CD4-positive, alpha-beta memory T cell (primary cell): ENCODE measurements around the gene HOXA13. TPM values are rescaled to one million over a fixed set of nuclear protein-coding genes. Genes with fewer than 3 reads are reported as not detected.

Source experiments
- CTCF ChIA-PET: fragments of 350-600 bp; sonication (Branson Sonifier 250); formaldehyde crosslinking; loops from one replicate; lab custom pipeline; 2021; ENCODE audit warnings: inconsistent platforms; ENCODE audit not compliant: partially characterized antibody; lab: Charles Lee
- POLR2A ChIA-PET: fragments of 350-600 bp; sonication (Branson Sonifier 250); formaldehyde crosslinking; loops from one replicate; lab custom pipeline; 2021; ENCODE audit not compliant: partially characterized antibody; lab: Charles Lee
- DNase-seq, 5 donors: peaks; one replicate each; pipeline versions ENCODE4 v3.0.0 to v3.0.0-alpha.2; 2020 to 2022; ENCODE audit warnings: mixed read lengths in 1 of 5
- H3K27ac ChIP-seq: one replicate; pipeline ENCODE4 v1.7.0; 2013; ENCODE audit warnings: low read depth, low read length
- H3K27me3 ChIP-seq: 2 replicates; pipeline ENCODE4 v1.7.0; 2013; ENCODE audit warnings: mild to moderate bottlenecking, low read length, moderate library complexity; ENCODE audit not compliant: insufficient read depth
- H3K36me3 ChIP-seq: 2 replicates; pipeline ENCODE4 v1.7.0; 2013; ENCODE audit warnings: mild to moderate bottlenecking, low read length, moderate library complexity; ENCODE audit not compliant: insufficient read depth
- H3K4me1 ChIP-seq: 2 replicates; pipeline ENCODE4 v1.7.0; 2013; ENCODE audit warnings: mild to moderate bottlenecking, low read length, moderate library complexity; ENCODE audit not compliant: insufficient read depth
- H3K4me3 ChIP-seq, 2 donors: one replicate each; pipeline ENCODE4 v1.7.0; 2013; ENCODE audit warnings: low read length in 2 of 2, mild to moderate bottlenecking in 1 of 2
- H3K9me3 ChIP-seq, 2 donors: one replicate each; pipeline ENCODE4 v1.7.0; 2013; ENCODE audit warnings: low read length in 2 of 2, control low read depth in 1 of 2; ENCODE audit not compliant: control insufficient read depth in 1 of 2
- H3K27ac Mint-ChIP-seq, 7 donors: one replicate each; pipeline ENCODE4 v1.8.0; 2020 to 2021; ENCODE audit warnings: mixed read lengths in 7 of 7, mild to moderate bottlenecking in 6 of 7, inconsistent platforms in 3 of 7, moderate library complexity in 3 of 7
- H3K27me3 Mint-ChIP-seq, 2 donors: one replicate each; pipeline ENCODE4 v1.8.0; 2020 to 2021; ENCODE audit warnings: mixed read lengths in 2 of 2
- H3K36me3 Mint-ChIP-seq, 2 donors: one replicate each; pipeline ENCODE4 v1.8.0; 2020 to 2021; ENCODE audit warnings: mixed read lengths in 2 of 2, inconsistent platforms in 1 of 2, mild to moderate bottlenecking in 1 of 2
- H3K4me1 Mint-ChIP-seq, 4 donors: one replicate each; pipeline ENCODE4 v1.8.0; 2020 to 2021; ENCODE audit warnings: mixed read lengths in 4 of 4, mild to moderate bottlenecking in 1 of 4
- H3K4me3 Mint-ChIP-seq, 8 donors: one replicate each; pipeline ENCODE4 v1.8.0; 2020 to 2021; ENCODE audit warnings: mixed read lengths in 8 of 8, mild to moderate bottlenecking in 7 of 8, moderate library complexity in 6 of 8, inconsistent platforms in 3 of 8
- H3K9me3 Mint-ChIP-seq, 8 donors: one replicate each; pipeline ENCODE4 v1.8.0; 2020 to 2021; ENCODE audit warnings: mixed read lengths in 8 of 8, mild to moderate bottlenecking in 5 of 8, inconsistent platforms in 3 of 8, moderate library complexity in 1 of 8
- intact Hi-C: fragments of 100-400 bp; cut with micrococcal nuclease; formaldehyde crosslinking; loops from one replicate; pipeline ENCODE4 v1.15.1; 2023
- polyA plus RNA-seq, 2 donors: library from polyadenylated mRNA; unstranded; fragments of 300-500 nt; fragmentation: Illumina TruSeq; gene quantifications; one replicate each; pipeline ENCODE4 v1.2.3, GENCODE V29; 2021
- total RNA-seq, 2 experiments: library from RNA; stranded (reverse); gene quantifications; one replicate each; pipeline ENCODE4 v1.2.3, GENCODE V29; 2021

Gene HOXA13
- not detected for total RNA-seq
- polyA plus RNA-seq: not detected

- peak within 1 kb of the TSS; percentile 67 to 91 (median 81) for H3K4me3 Mint-ChIP-seq
- Histone ChIP-seq H3K4me3 (no peak within 1 kb of the TSS), H3K27me3 (peaks cover 74% of the 10 kb centered on the region), H3K27ac (no peak within 1 kb of the TSS), H3K4me1 (peaks cover 36% of the 10 kb centered on the region), H3K9me3 (no peaks in the 10 kb centered on the region), H3K36me3 (no peaks in the 10 kb centered on the region)
- POLR2A ChIA-PET: interaction anchor here (1.9 kb wide), 1 partner anchor 12 kb away, joined by 7 read pairs; no protein-coding TSS in a partner anchor
- CTCF ChIA-PET: interaction anchor here (0.8 to 1.5 kb wide), 2 partner anchors 20 to 21 kb away, joined by 3 to 5 read pairs; no protein-coding TSS in a partner anchor
- peaks cover 27 to 54% (median 34%) of the 10 kb centered on the region in 4 donors for H3K4me1 Mint-ChIP-seq
- peaks cover 70 to 77% of the 10 kb centered on the region in 2 donors for H3K27me3 Mint-ChIP-seq
- H3K9me3 Mint-ChIP-seq: peaks cover 0 to 9% (median 2%) of the 10 kb centered on the region in 8 donors
- DNase-seq: peak in 1 of 5 donors; percentile 24
- H3K27ac Mint-ChIP-seq: peak within 1 kb of the TSS in 5 of 7 donors; percentile 48 to 87 (median 69)
- no peaks in the 10 kb centered on the region for H3K36me3 Mint-ChIP-seq
- intact Hi-C loops: loop anchor here (5.0 to 10.0 kb wide), 2 partner anchors 462 to 975 kb away; partner anchors contain the start of gene HIBADH
Measured at GRCh38 chr7:27199849-27200760, at the start of gene HOXA13. HOXA13 (minus strand) TSS chr7:27200091; CDS start chr7:27200077, 14 bp downstream.

GRCh38 chr7:27248911-27249723 is 49.2 kb upstream of the HOXA13 start:
- Histone ChIP-seq H3K27ac (no peak overlapping the region), H3K27me3 (peaks cover 61% of the 10 kb centered on the region), H3K4me1 (no peaks in the 10 kb centered on the region), H3K4me3 (no peak overlapping the region), H3K9me3 (no peaks in the 10 kb centered on the region), H3K36me3 (no peaks in the 10 kb centered on the region)
- ChIA-PET POLR2A (no interaction called here), CTCF (no interaction called here)
- intact Hi-C loops: no loop called here
- H3K4me3 Mint-ChIP-seq: no peak overlapping the region
- DNase-seq: no peak
- H3K9me3 Mint-ChIP-seq: peaks cover 0 to 2% (median 0%) of the 10 kb centered on the region in 8 donors
- H3K27me3 Mint-ChIP-seq: peaks cover 66 to 68% of the 10 kb centered on the region in 2 donors
- H3K4me1 Mint-ChIP-seq: peaks cover 10 to 37% (median 19%) of the 10 kb centered on the region in 4 donors
- peak overlapping the region in 1 of 7 donors; percentile 62 for H3K27ac Mint-ChIP-seq
- H3K36me3 Mint-ChIP-seq: no peaks in the 10 kb centered on the region

GRCh38 chr7:27248427-27248806 is 48.5 kb upstream of the HOXA13 start:
- H3K4me1 ChIP-seq: no peaks in the 10 kb centered on the region
- CTCF ChIA-PET: no interaction called here
- no peaks in the 10 kb centered on the region for H3K36me3 ChIP-seq
- H3K27ac ChIP-seq: no peak overlapping the region
- Mint-ChIP-seq H3K27me3 (peaks cover 65 to 72% of the 10 kb centered on the region in 2 donors), H3K9me3 (peaks cover 0 to 2% (median 0%) of the 10 kb centered on the region in 8 donors), H3K36me3 (no peaks in the 10 kb centered on the region), H3K4me1 (peaks cover 12 to 42% (median 22%) of the 10 kb centered on the region in 4 donors), H3K4me3 (no peak overlapping the region), H3K27ac (no peak overlapping the region)
- POLR2A ChIA-PET: no interaction called here
- no peaks in the 10 kb centered on the region for H3K9me3 ChIP-seq
- H3K4me3 ChIP-seq: no peak overlapping the region
- intact Hi-C loops: no loop called here
- peaks cover 65% of the 10 kb centered on the region for H3K27me3 ChIP-seq
- no peak for DNase-seq

- intact Hi-C loops: no loop called here
- no peaks in the 10 kb centered on the region for H3K36me3 Mint-ChIP-seq
- no peak overlapping the region for H3K4me3 Mint-ChIP-seq
- peaks cover 2% of the 10 kb centered on the region for H3K4me1 ChIP-seq
- CTCF ChIA-PET: no interaction called here
- POLR2A ChIA-PET: no interaction called here
- peaks cover 0 to 2% (median 0%) of the 10 kb centered on the region in 8 donors for H3K9me3 Mint-ChIP-seq
- no peaks in the 10 kb centered on the region for H3K9me3 ChIP-seq
- no peak for DNase-seq
- no peak overlapping the region for H3K27ac ChIP-seq
- peaks cover 59% of the 10 kb centered on the region for H3K27me3 ChIP-seq
- no peak overlapping the region for H3K4me3 ChIP-seq
- H3K4me1 Mint-ChIP-seq: peaks cover 13 to 44% (median 23%) of the 10 kb centered on the region in 4 donors
- H3K36me3 ChIP-seq: no peaks in the 10 kb centered on the region
- H3K27me3 Mint-ChIP-seq: peaks cover 62 to 68% of the 10 kb centered on the region in 2 donors
- H3K27ac Mint-ChIP-seq: peak overlapping the region in 1 of 7 donors; percentile 19
Measured at GRCh38 chr7:27247452-27248426, 47.8 kb upstream of the HOXA13 start.

- intact Hi-C loops: no loop called here
- H3K9me3 ChIP-seq: no peaks in the 10 kb centered on the region
- H3K27ac ChIP-seq: no peak overlapping the region
- peaks cover 0 to 2% (median 0%) of the 10 kb centered on the region in 8 donors for H3K9me3 Mint-ChIP-seq
- peaks cover 9% of the 10 kb centered on the region for H3K4me1 ChIP-seq
- ChIA-PET CTCF (no interaction called here), POLR2A (no interaction called here)
- H3K27ac Mint-ChIP-seq: peak overlapping the region in 1 of 7 donors; percentile 19
- no peaks in the 10 kb centered on the region for H3K36me3 Mint-ChIP-seq
- H3K27me3 ChIP-seq: peaks cover 61% of the 10 kb centered on the region
- H3K36me3 ChIP-seq: no peaks in the 10 kb centered on the region
- no peak overlapping the region for H3K4me3 Mint-ChIP-seq
- peaks cover 63 to 69% of the 10 kb centered on the region in 2 donors for H3K27me3 Mint-ChIP-seq
- no peak for DNase-seq
- no peak overlapping the region for H3K4me3 ChIP-seq
- H3K4me1 Mint-ChIP-seq: peaks cover 12 to 49% (median 23%) of the 10 kb centered on the region in 4 donors
Measured at GRCh38 chr7:27247000-27247399, 47.1 kb upstream of the HOXA13 start.

- no peaks in the 10 kb centered on the region for H3K36me3 Mint-ChIP-seq
- Histone ChIP-seq H3K9me3 (no peaks in the 10 kb centered on the region), H3K27me3 (peaks cover 64% of the 10 kb centered on the region), H3K27ac (no peak overlapping the region), H3K36me3 (no peaks in the 10 kb centered on the region), H3K4me3 (no peak overlapping the region), H3K4me1 (peaks cover 9% of the 10 kb centered on the region)
- ChIA-PET CTCF (no interaction called here), POLR2A (no interaction called here)
- DNase-seq: no peak
- H3K4me1 Mint-ChIP-seq: peaks cover 11 to 55% (median 21%) of the 10 kb centered on the region in 4 donors
- peaks cover 67 to 74% of the 10 kb centered on the region in 2 donors for H3K27me3 Mint-ChIP-seq
- no peak overlapping the region for H3K27ac Mint-ChIP-seq
- peaks cover 0 to 2% (median 0%) of the 10 kb centered on the region in 8 donors for H3K9me3 Mint-ChIP-seq
- intact Hi-C loops: no loop called here
- H3K4me3 Mint-ChIP-seq: no peak overlapping the region
Measured at GRCh38 chr7:27245798-27246691, 46.2 kb upstream of the HOXA13 start.
